HG03135 (cell line): ENCODE measurements around the gene ACTL7A.
"Not testable (repeated sequence)": the region's sequence is repeated elsewhere in the genome, so short reads cannot be mapped to it uniquely, and the experiment has no call there.

ENCODE experiments used
- ATAC-seq: cut with Tn5 transposase; IDR thresholded peaks from one replicate; pipeline ENCODE4 v1.9.1; 2021; ENCODE audit warnings: mild to moderate bottlenecking, moderate library complexity; ENCODE audit not compliant: unreplicated experiment

ACTL7A gene

GRCh38 chr9:108861997-108862396, at the start of gene ACTL7A:
TSS of gene ACTL7A (plus strand) at chr9:108862266. CDS start at chr9:108862323, 57 bp downstream.
- no peak for ATAC-seq

DNA sequence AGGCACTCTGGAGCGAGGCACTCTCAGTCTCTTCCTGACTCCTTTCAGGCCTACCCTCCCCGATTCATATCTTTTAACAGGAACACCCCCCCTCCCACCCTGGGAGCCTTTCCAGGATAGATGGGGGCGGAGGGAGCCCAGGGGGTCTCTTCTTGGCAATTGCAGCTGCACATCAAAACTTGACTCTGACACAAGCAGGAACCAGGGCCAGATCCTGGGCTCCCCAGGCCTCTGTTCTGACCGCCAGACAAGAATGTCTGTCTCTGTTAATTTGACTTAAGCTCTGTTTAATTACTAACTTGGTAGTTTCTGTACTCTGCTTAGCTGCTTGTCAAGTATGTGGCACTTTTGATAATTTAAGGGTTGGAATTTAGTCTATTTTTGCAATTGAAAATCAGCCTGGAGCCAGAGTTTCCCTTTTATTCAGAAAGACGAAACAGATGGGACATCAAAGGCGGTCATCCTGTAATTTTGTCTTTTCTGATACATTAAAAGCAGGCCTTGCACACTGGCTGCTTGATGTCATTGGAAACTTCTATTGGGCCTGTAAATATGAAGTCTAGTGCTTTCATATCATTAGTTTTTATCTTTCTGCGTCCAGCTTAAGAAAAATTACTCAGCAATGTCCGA, 49.6 kb upstream of the ACTL7A start:
- no peak for ATAC-seq

GRCh38 chr9:108813951-108814601, 48.0 kb upstream of the ACTL7A start:
- ATAC-seq = no peak

DNA sequence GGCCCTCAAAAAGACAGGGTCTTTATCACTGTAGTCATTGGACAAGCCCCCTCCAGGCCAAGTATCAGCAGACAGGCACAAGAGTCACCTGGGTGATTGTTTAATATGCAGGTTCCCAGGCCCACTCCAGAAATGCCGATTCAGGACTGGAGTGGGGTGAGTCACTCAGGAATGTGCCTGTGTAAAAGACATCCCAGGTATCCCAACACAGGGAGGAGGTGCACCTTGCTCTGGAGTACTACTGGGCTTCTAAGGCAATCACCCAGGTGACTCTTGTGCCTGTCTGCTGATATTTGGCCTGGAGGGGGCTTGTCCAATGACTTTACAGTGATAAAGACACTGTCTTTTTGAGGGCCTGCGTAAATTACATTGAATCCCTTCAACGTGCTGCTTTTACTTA, 46.9 kb upstream of the ACTL7A start:
- ATAC-seq = no peak

DNA sequence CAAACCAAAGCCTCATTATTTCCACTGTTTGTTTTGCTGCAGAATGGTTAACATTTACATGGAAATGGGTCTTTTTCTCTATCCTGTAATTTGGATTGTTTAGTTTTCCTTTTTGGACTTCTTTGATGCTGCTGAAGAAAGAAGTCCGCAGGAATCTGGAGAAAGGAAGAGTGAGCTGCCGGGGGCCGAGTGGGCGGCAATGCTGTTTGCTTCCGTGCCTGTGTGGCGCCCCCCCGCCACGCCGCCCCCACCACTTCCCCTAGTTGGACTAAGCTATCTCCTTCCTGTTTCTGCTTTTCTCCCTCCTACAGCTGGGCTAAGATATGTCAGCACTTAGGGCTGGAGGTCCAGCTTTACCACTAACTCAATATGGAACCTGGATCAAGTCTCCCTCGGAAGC, 46.0 kb upstream of the ACTL7A start:
- ATAC-seq = no peak

GRCh38 chr9:108823829-108824228, 38.2 kb upstream of the ACTL7A start:
- ATAC-seq = no peak

GRCh38 chr9:108830272-108830671, 31.8 kb upstream of the ACTL7A start:
- no peak for ATAC-seq

GRCh38 chr9:108831496-108832178, 30.4 kb upstream of the ACTL7A start:
- ATAC-seq = no peak

GRCh38 chr9:108832179-108832500, 29.9 kb upstream of the ACTL7A start:
- ATAC-seq = no peak

DNA sequence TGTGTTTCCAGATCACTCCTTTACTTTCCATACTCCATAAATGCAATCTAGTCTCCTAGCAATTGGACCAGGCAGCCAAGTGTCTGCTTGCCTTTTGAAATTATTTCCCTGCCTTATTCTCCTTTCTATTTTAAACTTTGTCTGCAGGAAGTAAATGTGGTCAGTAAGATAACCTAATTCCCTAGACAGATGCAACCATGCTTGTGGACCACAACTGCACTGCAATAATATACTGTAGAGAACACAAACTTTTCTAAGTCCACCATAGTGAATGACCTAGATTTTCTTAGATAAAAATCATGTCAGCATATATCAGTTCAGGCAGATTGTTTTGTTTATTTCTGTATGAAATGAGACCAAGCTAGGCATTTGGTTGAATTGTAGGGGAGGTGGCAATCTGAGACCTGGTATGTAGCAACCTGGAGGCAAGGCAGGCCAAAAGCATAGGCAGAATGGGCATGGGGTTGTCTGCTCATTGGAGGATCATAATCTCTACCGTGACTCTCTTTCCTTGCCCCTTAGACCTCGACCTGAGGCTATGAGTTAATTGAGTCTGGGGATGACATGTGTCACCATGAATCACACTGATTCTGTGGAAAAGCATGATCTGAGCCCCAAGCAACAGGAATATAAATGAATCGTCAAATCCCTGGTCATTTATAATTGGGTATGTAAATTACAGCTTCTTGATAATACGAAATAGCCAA, 27.0 kb upstream of the ACTL7A start:
- no peak for ATAC-seq

DNA sequence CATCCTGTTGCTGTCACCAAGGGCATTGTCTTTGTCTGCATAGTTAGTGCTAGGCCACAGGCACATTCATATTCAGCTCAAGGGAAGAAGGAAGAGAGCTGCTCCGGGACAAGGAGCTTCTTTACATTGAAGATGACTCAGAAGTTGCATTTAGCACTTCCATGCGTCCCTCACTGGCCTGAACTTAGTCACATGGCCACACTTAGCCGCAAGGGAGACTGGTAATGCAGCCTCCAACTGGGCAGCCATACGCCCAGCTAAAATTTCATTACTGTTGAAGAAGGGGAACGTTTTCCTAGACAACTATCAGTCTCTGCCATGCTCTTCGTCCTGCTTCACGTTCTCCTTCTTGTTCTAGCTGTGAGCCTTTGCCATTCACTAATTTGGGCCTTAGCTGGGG, 26.2 kb upstream of the ACTL7A start:
- no peak for ATAC-seq

- no peak for ATAC-seq
Measured at GRCh38 chr9:108836319-108836718, 25.7 kb upstream of the ACTL7A start.

DNA sequence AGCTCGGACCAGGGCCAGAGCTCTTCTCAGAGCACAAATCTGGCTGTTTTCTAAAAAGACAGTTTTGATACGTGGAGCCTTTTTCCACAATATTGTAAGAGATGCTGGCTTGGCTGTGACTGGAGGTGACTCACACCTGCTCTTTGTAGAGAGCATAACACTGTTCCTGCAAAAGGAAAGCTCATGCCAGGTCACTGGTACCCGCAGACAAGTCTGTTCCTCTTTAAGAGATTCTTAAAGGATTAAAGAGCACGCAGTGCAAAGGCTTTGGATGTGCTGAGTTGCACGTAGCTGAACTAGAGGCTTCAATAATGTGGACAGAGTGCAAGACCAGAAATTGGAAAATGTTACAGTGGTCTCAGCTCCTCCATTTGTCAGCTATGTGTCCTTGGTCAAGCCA, 25.3 kb upstream of the ACTL7A start:
- ATAC-seq = no peak

DNA sequence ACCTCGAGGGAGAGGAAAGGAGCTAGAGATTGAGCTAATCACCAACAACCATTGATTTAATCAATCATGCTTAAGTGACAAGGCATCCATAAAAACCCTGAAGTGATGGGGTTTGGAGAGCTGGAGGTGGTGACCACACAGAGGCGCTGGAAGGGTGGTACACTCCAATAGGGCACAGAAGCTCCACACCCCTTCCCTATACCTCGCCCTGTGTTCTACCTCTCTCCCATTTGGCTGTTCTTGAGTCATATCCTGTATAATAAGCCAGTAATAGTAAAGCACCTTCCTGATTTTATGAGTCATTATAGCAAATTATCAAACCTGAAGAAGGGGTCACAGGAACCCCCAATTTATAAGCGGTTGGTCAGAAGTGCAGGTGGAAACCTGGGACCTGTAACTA, 24.5 kb upstream of the ACTL7A start:
- no peak for ATAC-seq

DNA sequence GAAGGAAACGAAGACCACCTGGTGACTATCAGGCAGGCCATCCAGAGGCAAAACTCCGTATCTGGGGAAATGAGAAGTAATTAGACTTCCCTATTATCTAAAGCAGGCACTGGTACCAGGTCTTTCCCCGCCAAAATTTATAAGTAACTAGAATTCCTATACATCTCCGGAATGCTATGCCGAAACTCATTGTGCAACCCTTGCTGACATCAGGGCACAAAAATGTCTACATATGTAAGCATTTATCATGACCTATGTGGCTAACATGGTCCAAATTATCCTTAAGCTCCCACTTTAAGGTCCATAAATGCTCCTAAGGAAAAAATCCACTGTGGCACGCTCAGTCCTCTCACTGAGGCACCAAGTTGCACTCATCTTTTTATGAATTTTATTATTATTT, 24.0 kb upstream of the ACTL7A start:
- ATAC-seq = no peak

DNA sequence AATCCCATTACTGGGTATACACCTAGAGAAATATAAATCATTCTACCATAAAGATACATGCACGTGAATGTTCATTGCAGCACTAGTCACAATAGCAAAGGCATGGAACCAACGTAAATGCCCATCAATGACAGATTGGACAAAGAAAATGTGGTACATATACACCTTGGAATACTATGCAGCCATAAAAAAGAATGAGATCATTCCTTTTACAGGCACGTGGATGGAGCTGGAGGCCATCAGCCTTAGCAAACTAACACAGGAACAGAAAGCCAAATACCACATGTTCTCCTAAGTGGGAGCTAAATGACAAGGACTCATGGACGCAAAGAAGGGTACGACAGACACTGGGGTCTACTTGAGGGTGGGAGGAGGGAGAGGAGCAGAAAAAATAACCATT, 22.5 kb upstream of the ACTL7A start:
- not testable (repeated sequence) for ATAC-seq

DNA sequence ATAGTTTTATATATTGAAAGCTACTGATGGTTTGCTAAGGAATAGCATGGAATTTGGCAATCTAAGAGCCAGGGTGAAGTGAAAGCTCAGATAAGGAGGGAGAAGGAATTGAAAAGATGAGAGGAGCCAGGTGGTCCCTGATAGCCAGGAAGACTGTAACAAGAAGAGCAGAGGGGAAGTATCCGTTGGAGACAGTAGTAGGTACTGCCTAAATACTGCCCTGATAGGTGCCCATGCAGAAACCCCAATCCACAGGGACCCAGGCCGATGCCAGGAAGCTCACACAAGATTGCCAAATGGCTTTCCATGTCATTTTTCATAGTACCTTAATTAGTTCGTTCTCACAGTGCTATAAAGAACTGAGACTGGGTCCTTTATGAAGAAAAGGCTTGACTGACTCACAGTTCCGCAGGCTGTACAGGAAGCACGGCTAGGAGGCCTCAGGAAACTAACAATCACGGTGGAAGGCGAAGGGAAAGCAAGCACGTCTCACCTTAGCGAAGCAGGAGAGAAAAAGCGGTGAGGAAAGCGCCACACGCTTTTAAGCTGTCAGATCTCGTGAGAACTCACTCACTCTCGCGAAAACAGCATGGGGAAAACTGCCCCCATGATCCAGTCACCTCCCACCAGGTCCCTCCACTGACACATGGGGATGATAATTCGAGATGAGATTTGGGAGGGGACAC, 19.3 kb upstream of the ACTL7A start:
- ATAC-seq = no peak

DNA sequence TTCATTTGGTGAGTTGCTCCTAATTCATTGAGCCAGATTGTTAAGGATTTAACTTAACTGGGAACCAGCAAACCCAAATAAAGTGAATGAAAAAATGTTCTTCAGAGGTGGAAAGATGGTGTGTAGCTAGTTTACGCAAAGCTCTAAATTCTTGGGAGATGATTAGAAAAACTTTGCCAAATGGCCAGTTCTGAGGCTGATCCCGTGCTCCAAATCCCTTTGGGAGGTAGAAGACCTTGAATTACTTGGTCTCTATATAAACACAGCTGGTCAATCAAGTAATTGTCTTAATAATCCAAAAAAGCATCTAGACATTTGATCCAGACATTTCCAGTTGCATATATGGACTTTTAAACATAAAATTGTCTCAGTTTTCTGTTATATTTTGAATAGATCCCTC, 17.7 kb upstream of the ACTL7A start:
- ATAC-seq = no peak

- no peak for ATAC-seq
Measured at GRCh38 chr9:108844856-108845255, 17.2 kb upstream of the ACTL7A start.

DNA sequence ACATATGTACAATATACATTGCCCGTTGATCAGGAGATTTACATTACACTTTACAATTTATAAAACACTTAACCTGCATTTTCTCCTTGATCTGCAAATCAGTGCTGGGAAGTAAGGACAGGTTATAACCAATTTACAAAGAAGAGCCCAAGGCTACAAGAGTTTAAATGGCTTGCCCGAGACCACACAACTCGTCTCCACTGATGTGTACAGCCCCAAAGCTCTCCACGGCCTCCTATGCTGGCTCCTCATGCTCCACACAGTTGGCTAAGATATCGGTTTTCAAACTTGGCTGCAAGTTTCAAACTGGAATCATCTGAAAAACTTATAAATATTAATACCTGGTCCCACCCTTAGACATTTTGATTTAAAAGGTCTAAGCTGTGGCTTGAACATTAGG, 16.6 kb upstream of the ACTL7A start:
- ATAC-seq = no peak

DNA sequence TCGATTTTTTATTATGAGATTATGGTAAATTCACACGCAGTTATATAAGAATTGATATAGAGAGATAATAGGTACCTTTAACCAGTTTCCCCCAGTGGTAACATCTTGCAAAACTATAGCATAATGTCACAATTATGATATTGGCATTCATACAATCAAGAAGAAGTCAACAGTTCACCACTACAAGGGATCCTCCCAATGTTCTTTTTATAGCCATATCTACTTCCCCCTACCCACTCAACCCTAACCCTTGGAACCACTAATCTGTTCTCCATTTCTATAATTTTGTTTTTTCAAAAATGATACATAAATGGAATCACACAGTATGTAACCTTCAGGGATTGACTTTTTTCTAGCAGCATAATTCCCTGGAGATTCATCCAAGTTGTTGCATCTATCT, 16.1 kb upstream of the ACTL7A start:
- no peak for ATAC-seq
